Activated T-helper 1 cell treated with Interleukin-2 at 50 U/mL for 16 hours (primary cell): ENCODE results near the gene SCN9A.
"Not testable (repeated sequence)": the region's sequence is repeated elsewhere in the genome, so short reads cannot be mapped to it uniquely, and the experiment has no call there.

Experiments used
- DNase-seq: peaks from one replicate; pipeline ENCODE4 v3.0.0-alpha.2; 2020; ENCODE audit warnings: low read depth

Gene SCN9A

DNA sequence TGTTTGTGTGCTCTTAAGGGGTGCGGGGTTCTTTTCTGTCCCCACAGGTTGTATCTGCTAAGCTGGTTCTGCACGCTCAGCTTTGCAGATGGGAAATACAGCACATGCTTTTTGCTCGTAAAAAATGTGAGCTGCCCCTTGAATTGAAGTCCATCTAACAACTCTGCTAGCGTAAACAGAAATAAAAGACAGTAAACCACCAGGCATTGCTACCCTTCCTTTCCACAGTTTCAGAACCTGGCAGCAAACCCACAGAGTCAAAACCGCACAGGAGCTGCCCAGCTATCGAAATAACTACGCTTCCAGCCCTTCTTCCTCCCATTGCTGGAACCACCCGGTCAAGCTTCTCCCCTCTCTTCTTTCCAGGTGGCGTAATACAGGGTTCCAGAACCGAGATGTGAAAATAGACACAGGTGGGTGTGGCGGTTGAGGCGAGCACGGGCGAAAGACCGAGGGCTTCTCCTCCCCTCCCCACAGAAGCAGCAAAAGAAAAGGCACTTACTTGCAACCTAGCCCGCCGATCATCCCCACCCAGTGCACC, 479 bp downstream of the SCN9A start:
- DNase-seq = no peak

DNA sequence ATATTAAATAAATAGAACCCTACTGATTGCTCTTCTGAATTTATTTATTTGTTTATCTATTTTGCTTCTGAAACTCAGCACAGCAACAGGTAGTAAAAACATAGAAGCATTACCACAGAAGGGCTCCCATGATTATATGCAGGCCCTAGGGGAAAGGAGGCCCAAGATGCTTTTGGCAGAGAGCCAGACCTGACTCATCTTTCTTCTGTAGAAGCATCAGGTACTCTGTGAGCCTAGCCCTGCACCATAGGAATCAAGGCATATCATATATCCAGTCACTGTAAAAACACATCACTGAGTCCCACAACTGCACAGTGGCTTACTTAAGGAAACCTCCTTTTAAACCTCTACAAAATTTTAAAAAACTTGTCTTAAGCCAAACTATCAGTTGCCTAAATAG, 1.8 kb downstream of the SCN9A start:
- DNase-seq = no peak

GRCh38 chr2:166373539-166373938, 2.2 kb downstream of the SCN9A start:
- DNase-seq = no peak

DNA sequence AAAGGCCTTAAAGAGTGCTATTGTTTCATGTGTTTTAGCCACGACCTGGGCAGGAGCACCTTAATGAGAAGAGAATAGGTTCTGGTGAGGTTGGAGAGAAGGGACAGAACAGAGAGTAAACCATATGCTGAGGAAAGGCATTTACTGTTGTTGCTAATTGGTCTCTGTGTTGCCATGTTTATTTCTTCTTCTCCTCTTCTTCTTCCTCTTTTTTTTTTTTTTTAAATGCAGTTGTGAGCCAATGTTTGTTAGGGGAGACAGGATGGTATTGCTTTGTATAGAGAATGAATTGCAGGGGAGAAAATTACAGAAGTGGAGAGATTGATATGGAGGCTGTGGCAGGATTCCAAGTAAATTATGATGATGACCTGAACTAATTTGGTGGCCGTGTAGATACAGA, 2.6 kb downstream of the SCN9A start:
- no peak for DNase-seq

DNA sequence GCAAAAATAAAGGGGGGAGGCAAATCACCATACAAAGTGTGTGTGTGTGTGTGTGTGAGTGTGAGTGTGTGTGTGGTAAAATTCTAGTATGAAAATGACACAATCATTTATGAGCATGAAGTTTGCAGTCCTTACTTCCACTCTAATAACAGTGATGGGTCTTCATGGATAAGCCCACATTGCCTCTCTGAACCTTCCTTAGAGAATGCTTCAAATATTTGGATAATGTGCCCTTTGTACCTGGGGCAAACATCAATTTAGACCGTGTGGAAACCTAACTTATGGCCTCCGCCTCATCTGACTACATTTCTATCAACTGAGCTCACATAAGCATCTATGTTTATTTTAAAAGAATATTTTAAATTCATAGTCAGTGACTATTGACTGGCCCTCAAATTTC, 3.7 kb downstream of the SCN9A start:
- no peak for DNase-seq

DNA sequence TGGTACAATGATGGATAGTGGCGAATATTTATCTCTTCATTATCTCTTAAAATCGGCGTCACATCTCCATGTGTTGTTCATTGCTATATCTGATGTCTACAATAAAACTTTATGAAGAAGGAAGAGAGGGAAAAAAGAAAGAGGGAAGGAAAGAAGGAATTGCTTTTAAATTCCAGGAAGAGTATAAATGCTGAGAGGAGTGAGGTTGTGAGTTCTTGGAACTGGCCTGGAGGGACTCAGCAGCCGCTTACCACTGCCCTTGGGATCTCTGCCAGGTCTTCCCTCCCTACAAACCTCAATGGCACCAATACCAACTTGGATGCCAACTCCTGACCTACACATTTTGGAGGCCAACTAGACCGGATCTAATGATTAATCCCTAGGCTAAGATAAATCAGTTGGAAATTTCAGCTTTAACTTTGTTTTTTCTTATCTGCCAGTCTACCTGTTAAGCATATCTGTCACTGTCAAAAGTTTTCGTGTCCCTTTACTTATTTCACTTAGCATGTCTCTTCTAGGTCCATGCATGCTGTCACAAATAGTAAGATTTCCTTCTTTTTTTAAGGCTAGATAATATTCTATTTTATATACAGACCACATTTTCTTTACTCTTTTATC, 9.8 kb downstream of the SCN9A start:
- DNase-seq = no peak

DNA sequence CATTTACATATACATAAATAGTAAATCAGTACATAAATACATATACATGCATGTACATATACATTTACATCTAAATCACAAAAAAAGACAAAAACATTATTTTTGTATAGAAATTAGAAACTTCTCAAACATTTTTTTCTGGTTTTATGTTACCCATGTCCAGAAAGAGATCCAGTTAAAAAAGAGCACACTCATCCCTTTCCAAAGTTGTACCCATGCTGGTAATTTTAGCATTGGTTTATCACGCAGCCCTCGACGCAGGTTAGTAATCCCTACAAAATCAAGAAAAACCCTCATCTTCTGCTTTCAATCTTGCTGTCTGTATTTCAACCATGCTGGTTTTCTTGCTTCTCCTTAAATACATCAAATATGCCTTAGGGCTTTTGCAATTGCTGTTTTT, 10.5 kb downstream of the SCN9A start:
- no peak for DNase-seq

GRCh38 chr2:166364476-166365161, 11.1 kb downstream of the SCN9A start:
- DNase-seq = no peak

DNA sequence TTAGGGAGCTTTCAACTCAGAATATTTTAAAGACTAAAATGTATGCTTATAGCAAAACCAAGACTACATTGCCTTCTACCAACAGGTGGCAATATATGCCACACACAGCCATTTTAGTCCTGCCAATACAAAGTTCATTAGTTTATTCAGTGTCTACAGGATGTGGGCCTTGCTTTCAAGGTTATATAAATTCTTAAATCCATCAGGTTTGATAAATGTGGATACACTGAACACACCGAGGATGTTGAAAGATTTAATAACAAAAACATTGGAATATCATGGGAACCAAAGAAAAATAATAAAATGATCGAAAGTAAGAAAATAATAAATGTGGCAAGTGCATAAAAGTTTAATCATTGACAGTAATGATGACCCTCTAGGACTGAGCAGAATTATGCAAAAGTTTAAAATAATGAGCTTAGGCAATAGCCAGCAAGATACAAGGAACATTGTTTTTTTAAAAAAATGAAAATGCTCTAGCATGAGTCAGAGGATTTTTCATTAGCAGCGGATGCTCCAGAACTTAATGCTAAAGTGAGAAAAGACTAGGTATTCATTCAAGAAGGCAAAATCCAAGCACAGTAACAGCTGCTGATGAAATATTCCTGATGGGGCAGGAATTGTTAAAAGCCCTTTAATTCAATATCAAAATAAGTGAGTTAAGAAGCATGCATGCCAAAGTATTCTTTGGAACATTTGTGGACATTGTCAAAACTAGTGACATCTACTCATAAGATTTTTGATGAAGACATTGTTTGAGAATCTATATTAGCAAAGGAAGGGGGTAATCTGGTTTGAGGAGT, 14.2 kb downstream of the SCN9A start:
- DNase-seq = no peak

DNA sequence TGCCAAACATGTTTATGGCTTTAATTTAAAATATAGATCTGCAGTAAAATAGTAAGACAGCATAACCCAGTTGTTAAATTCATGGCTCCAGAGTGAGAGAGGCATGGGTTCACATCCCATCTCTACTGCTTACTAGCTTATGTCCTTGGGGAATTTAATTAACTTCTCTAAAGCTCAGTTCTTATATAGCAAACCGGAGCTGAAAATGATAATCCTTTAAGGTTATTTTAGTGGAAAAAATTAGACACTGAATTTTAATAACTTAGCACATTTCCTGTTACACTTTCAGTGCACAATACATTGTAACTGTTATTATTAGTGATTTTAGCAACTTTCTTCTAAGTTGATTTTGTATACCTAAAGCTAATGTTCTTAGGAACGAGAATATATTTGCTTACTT, 14.8 kb downstream of the SCN9A start:
- no peak for DNase-seq

DNA sequence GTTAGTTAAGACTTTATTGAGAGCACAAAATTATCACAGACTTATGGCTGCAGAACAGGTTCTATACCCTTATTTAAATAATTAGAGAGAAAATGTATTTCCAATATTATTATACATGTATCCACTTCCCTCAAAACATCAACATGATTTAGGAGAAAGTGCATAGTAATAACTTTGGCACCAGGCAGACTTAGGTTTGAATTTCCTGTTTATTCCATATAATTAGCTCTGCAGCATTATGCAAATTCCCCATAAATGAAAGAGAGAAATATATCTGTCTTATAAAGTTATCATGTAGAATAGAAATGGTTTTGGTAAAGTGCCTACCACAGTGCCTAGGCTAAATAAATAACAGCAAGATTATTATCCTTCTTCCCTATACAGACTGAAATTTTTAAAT, 15.3 kb downstream of the SCN9A start:
- DNase-seq = no peak

GRCh38 chr2:166357950-166358321, 17.8 kb downstream of the SCN9A start:
- not testable (repeated sequence) for DNase-seq

DNA sequence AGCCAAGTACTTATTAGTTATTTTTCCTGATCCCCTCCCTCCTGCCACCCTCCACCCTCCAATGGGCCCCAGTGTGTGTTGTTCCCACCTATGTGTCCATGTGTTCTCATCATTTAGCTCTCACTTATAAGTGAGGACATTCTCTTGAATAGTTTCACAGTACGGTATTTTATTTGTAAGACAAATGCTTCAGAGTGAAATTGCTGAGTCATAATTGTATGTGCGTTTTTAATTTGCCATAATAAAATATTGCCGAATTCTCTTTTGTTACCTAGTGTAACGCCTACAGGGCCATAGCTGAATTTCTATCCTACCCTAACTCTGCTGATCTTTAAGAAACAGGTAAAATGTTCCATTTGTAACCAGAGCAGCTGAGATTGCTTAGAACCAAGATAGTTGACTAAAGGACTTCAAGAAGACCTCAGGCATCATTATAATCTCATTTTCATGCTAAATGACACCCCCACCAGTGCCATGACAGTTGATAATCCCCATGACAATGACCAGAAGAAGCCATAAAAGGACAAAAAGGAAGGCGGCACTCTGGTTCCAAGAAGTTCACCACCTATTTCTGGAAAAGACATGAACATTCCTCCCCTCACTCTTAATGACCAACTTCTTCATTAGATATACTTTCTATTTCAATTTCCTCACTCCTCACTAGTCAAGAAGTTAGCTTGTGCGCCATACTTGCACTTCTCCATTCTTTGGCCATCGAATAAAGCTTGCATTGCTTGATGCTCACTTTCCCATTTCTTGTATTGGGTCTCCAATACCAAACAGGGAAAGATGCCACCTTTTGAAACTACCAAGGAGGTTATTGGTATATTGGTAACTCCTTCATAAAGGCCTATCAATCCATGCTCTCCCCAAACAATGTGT, 18.4 kb downstream of the SCN9A start:
- DNase-seq = no peak

DNA sequence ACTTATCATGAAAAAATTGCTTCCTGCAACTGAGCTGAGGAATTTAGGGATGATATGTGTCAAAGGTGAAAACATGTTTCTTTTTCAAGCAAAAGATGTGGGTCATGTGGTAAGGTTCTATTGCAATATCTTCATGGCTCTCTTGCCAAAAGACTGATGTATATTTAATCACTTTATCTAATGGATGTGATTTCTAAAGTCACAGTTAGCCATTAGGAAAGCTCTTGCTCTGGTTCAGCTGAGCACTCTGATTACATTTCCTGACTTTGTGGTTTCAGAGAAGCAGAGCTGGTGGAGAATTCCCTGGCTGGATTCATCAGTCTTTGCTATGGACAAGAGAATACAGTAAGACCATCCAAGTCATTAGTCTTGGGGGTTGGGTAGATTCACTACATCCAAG, 24.4 kb downstream of the SCN9A start:
- no peak for DNase-seq

GRCh38 chr2:166350525-166350924, 25.2 kb downstream of the SCN9A start:
- DNase-seq = no peak

GRCh38 chr2:166344286-166345113, 31.2 kb downstream of the SCN9A start:
- DNase-seq = no peak

GRCh38 chr2:166343467-166343866, 32.3 kb downstream of the SCN9A start:
- no peak for DNase-seq

DNA sequence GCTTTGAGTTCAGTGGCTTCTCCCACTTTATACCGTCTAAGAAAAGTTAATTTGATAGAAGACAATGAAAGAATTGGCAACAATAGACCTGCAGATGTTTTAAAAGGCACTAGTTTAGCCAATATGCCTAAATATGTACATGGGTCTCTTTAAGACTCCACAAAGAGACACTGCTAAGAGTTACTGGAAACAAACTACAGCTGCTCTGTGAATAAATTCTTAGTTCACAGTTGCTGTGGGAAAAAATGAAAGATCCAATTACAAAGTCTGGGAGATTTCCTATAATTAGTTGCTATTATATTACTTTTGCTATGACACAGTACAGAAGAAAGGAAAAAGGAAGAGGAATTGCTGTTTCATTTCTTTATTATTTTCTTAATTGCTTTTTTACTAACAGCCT, 34.3 kb downstream of the SCN9A start:
- no peak for DNase-seq

- no peak for DNase-seq
These were observed 36.9 kb downstream of the SCN9A start for GRCh38 chr2:166338831-166339339.

GRCh38 chr2:166337932-166338331, 37.8 kb downstream of the SCN9A start:
- no peak for DNase-seq

GRCh38 chr2:166335284-166335683, 40.5 kb downstream of the SCN9A start:
- no peak for DNase-seq
